Amniotic stem cell (primary cell): ENCODE results near the gene MRO.
"Not testable (repeated sequence)": the region's sequence is repeated elsewhere in the genome, so short reads cannot be mapped to it uniquely, and the experiment has no call there.

Experiments
- DNase-seq: peaks from one replicate; lab custom pipeline; 2025; lab: John Stamatoyannopoulos, UW

Gene MRO

GRCh38 chr18:50833496-50833895 is 13.7 kb upstream of the MRO start:
- not testable (repeated sequence) for DNase-seq

GRCh38 chr18:50832754-50833153 is 12.9 kb upstream of the MRO start:
- no peak for DNase-seq

GRCh38 chr18:50830544-50830943 is 10.7 kb upstream of the MRO start:
- no peak for DNase-seq

- DNase-seq, result no peak
Measured at GRCh38 chr18:50829644-50830043, 9.8 kb upstream of the MRO start.

GRCh38 chr18:50826027-50826426 is 6.2 kb upstream of the MRO start:
- no peak for DNase-seq

GRCh38 chr18:50825621-50826020 is 5.8 kb upstream of the MRO start:
- no peak for DNase-seq

GRCh38 chr18:50822756-50823155 is 2.9 kb upstream of the MRO start:
- DNase-seq, result no peak

- DNase-seq, result no peak
Measured at GRCh38 chr18:50820901-50821520, 1.2 kb upstream of the MRO start.

- no peak for DNase-seq
Measured at GRCh38 chr18:50819027-50819727, 639 bp downstream of the MRO start.

GRCh38 chr18:50816419-50817166 is 3.2 kb downstream of the MRO start:
- DNase-seq, result no peak

GRCh38 chr18:50814395-50814794 is 5.4 kb downstream of the MRO start:
- no peak for DNase-seq

- no peak for DNase-seq
Measured at GRCh38 chr18:50813353-50813752, 6.5 kb downstream of the MRO start.

GRCh38 chr18:50812834-50813233 is 7.0 kb downstream of the MRO start:
- no peak for DNase-seq

- DNase-seq, result no peak
Measured at GRCh38 chr18:50807176-50807575, 12.6 kb downstream of the MRO start.

GRCh38 chr18:50806208-50806616 is 13.6 kb downstream of the MRO start:
- DNase-seq, result no peak

- DNase-seq, result no peak
Measured at GRCh38 chr18:50805732-50806131, 14.1 kb downstream of the MRO start.

- no peak for DNase-seq
Measured at GRCh38 chr18:50803592-50803991, 16.2 kb downstream of the MRO start.

GRCh38 chr18:50802141-50802540 is 17.7 kb downstream of the MRO start:
- DNase-seq, result no peak

- DNase-seq, result no peak
Measured at GRCh38 chr18:50797142-50797541, 22.7 kb downstream of the MRO start.

GRCh38 chr18:50796495-50796894 is 23.3 kb downstream of the MRO start:
- DNase-seq, result no peak

- no peak for DNase-seq
Measured at GRCh38 chr18:50793641-50794565, 25.9 kb downstream of the MRO start.

- no peak for DNase-seq
Measured at GRCh38 chr18:50792885-50793284, 26.9 kb downstream of the MRO start.
